Neural progenitor cell (in vitro differentiated cells): ENCODE data around the gene TPSD1. TPM values are rescaled to one million over a fixed set of nuclear protein-coding genes. Genes with fewer than 3 reads are reported as not detected.
A peak's percentile ranks its signal among the peaks of the same experiment; 100 is the strongest.
"Not testable (repeated sequence)": the region's sequence is repeated elsewhere in the genome, so short reads cannot be mapped to it uniquely, and the experiment has no call there.

Experiments
- DNase-seq: peaks from one replicate; pipeline ENCODE4 v3.0.0-alpha.2; 2016; ENCODE audit warnings: low spot score
- H2AFZ ChIP-seq: fragments of 200-600 bp; sonication (generic); replicated peaks from 2 replicates; pipeline ENCODE4 v1.6.1; 2016; ENCODE audit warnings: antibody characterized with exemption
- H3F3A ChIP-seq: fragments of 200-600 bp; sonication (generic); 2 replicates; pipeline ENCODE4 v1.6.1; 2016; ENCODE audit warnings: antibody characterized with exemption, low read depth
- H3K27ac ChIP-seq: fragments of 200-600 bp; sonication (generic); 2 replicates; pipeline ENCODE4 v1.5.1; 2016; ENCODE audit warnings: mild to moderate bottlenecking
- H3K27me3 ChIP-seq: fragments of 200-600 bp; sonication (generic); 2 replicates; pipeline ENCODE4 v1.6.1; 2016; ENCODE audit warnings: mild to moderate bottlenecking, moderate library complexity
- H3K36me3 ChIP-seq: fragments of 200-600 bp; sonication (generic); 2 replicates; pipeline ENCODE4 v1.5.1; 2016
- H3K4me1 ChIP-seq: fragments of 200-600 bp; sonication (generic); 2 replicates; pipeline ENCODE4 v1.6.1; 2016; ENCODE audit warnings: mixed run types
- H3K4me2 ChIP-seq: fragments of 200-600 bp; sonication (generic); 2 replicates; pipeline ENCODE4 v1.6.1; 2016
- H3K4me3 ChIP-seq: fragments of 200-600 bp; sonication (generic); 2 replicates; pipeline ENCODE4 v1.5.1; 2016
- H3K79me2 ChIP-seq: fragments of 200-600 bp; sonication (generic); 2 replicates; pipeline ENCODE4 v1.6.1; 2016; ENCODE audit warnings: low read depth
- H3K9ac ChIP-seq: fragments of 200-600 bp; sonication (generic); 2 replicates; pipeline ENCODE4 v1.6.1; 2016
- H3K9me3 ChIP-seq: fragments of 200-600 bp; sonication (generic); 2 replicates; pipeline ENCODE4 v1.5.1; 2016; ENCODE audit warnings: low read depth
- H4K20me1 ChIP-seq: fragments of 200-600 bp; sonication (generic); 2 replicates; pipeline ENCODE4 v1.6.1; 2016; ENCODE audit warnings: low read depth
- H3K27ac Mint-ChIP-seq: 3 replicates; pipeline ENCODE4 v1.8.0; 2021; ENCODE audit warnings: mixed read lengths
- H3K27me3 Mint-ChIP-seq: 2 replicates; pipeline ENCODE4 v1.8.0; 2022; ENCODE audit warnings: low read depth, mild to moderate bottlenecking, inconsistent platforms, moderate library complexity, mixed read lengths; ENCODE audit not compliant: insufficient read depth
- H3K36me3 Mint-ChIP-seq: 3 replicates; pipeline ENCODE4 v1.8.0; 2021; ENCODE audit warnings: mixed read lengths
- H3K4me1 Mint-ChIP-seq: 3 replicates; pipeline ENCODE4 v1.8.0; 2021; ENCODE audit warnings: mixed read lengths
- H3K4me3 Mint-ChIP-seq: 3 replicates; pipeline ENCODE4 v1.8.0; 2021; ENCODE audit warnings: mild to moderate bottlenecking, moderate library complexity, mixed read lengths
- H3K9me3 Mint-ChIP-seq: 3 replicates; pipeline ENCODE4 v1.8.0; 2020; ENCODE audit warnings: mixed read lengths
- CTCF ChIP-seq: fragments of 200-600 bp; sonication (generic); IDR thresholded peaks from 2 replicates; pipeline ENCODE4 v1.5.1; 2017; ENCODE audit warnings: antibody characterized with exemption, mild to moderate bottlenecking
- EZH2 ChIP-seq: fragments of 200-600 bp; sonication (generic); IDR thresholded peaks from 2 replicates; pipeline ENCODE4 v1.6.1; 2017; ENCODE audit warnings: antibody characterized with exemption, mild to moderate bottlenecking, moderate library complexity
- EZH2phosphoT487 ChIP-seq: fragments of 200-600 bp; sonication (generic); IDR thresholded peaks from 2 replicates; pipeline ENCODE4 v1.6.1; 2017; ENCODE audit warnings: antibody characterized with exemption
- total RNA-seq: library from RNA; depleted of rRNA; stranded (reverse); fragments of >200 nt; gene quantifications from 2 replicates; pipeline ENCODE4 v1.2.3, GENCODE V29; 2015; ENCODE audit warnings: low replicate concordance

TPSD1 gene
- total RNA-seq, 1 donor from 2014 or later: not detected

- H3F3A ChIP-seq, H3K4me3 ChIP-seq, H3K36me3 Mint-ChIP-seq, H3K4me1 ChIP-seq, H3K27ac ChIP-seq, H3K9ac ChIP-seq, H3K9me3 Mint-ChIP-seq, H3K4me1 Mint-ChIP-seq, H3K27me3 Mint-ChIP-seq, H3K79me2 ChIP-seq, DNase-seq, H3K9me3 ChIP-seq, H3K4me2 ChIP-seq, H3K4me3 Mint-ChIP-seq, H4K20me1 ChIP-seq, H3K36me3 ChIP-seq, H3K27ac Mint-ChIP-seq, H2AFZ ChIP-seq: not testable (repeated sequence)
- peaks cover 11% of the 10 kb centered on the region for H3K27me3 ChIP-seq
Observed at GRCh38 chr16:1241081-1241480, 14.8 kb upstream of the TPSD1 start.

DNA sequence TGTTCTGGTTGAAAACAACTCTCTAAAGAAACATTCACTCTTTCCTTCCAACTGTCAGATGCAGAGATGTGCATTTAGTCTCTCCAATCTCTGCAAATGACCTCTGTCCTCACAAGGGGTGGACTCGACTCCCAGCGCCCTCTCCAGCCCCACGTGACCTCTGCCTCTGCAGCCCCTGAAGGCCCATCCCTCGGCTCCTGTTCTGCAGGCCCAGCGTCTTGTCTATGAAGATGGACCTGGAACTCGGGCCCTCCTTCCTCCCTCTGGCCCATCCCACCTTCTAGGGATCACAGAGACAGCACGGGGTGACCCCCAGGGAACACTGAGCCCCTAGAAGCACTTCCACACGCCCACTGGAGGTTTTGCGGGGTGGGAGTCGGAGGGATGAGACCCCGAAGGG lies 12.5 kb upstream of the TPSD1 start:
- H3K27me3 Mint-ChIP-seq, H3K36me3 Mint-ChIP-seq: not testable (repeated sequence)
- H3K27me3 ChIP-seq: peaks cover 33% of the 10 kb centered on the region

DNA sequence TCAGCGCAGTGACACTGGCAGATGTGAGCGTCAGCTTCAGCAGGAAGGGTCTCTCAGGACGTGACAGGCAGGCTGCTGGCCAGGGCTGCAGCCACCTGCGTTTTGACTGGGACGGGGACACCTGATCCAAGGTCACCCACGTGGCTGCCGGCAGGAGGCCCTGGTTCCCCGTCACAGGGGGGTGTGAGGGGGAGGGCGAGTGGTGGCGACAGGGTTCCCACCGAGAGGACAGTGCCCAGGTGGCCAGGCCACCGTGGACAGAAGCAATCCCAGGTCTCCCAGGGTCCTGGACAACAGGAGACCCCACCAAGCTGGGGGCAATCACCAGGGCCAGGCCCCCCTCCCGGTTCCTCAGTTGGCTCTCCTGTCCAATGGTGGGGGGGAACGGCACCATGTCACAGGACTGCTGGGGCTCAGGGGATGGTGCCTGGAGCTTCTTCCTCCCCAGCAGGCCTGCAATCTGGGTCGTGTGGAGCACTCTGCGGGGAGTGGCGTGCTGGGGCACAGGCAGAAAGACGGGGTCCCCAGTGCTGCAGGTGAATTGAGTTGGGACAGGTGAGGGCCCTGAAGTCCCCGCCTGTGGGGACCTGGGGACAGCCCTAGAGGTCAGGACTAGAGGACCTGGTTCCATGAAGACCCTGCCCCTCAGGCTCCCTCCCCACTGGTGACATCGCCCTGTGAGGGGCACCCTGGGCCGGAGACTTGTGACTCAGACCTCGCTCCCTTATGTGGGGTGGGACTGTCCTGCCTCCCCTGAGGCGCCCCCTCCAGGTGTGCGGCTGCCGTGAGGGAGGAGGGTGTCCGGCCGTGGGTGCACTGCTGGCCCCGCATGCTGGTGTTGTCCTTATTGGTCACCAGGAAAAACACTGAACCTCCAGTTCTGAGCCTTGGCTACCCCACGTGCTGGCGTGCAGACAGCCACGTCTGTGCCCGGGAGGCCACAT lies 11.7 kb upstream of the TPSD1 start:
- H4K20me1 ChIP-seq, H3K9me3 Mint-ChIP-seq, H3K27ac Mint-ChIP-seq, H2AFZ ChIP-seq, H3K9ac ChIP-seq, H3K9me3 ChIP-seq, H3K4me2 ChIP-seq, H3K4me3 Mint-ChIP-seq, H3K4me1 Mint-ChIP-seq, H3K4me1 ChIP-seq, H3K79me2 ChIP-seq, H3K27ac ChIP-seq, H3K36me3 Mint-ChIP-seq, H3F3A ChIP-seq, H3K36me3 ChIP-seq, H3K4me3 ChIP-seq, H3K27me3 Mint-ChIP-seq, DNase-seq: not testable (repeated sequence)
- peaks cover 33% of the 10 kb centered on the region for H3K27me3 ChIP-seq

More for the DNA sequence above, 12.5 kb upstream of the TPSD1 start:
- H3K36me3 ChIP-seq, H3F3A ChIP-seq, H3K4me2 ChIP-seq, H3K9me3 ChIP-seq, H3K9ac ChIP-seq, H4K20me1 ChIP-seq, DNase-seq, H3K4me1 Mint-ChIP-seq, H2AFZ ChIP-seq, H3K4me1 ChIP-seq, H3K27ac ChIP-seq, H3K4me3 ChIP-seq, H3K27ac Mint-ChIP-seq, H3K4me3 Mint-ChIP-seq, H3K9me3 Mint-ChIP-seq, H3K79me2 ChIP-seq: not testable (repeated sequence)

DNA sequence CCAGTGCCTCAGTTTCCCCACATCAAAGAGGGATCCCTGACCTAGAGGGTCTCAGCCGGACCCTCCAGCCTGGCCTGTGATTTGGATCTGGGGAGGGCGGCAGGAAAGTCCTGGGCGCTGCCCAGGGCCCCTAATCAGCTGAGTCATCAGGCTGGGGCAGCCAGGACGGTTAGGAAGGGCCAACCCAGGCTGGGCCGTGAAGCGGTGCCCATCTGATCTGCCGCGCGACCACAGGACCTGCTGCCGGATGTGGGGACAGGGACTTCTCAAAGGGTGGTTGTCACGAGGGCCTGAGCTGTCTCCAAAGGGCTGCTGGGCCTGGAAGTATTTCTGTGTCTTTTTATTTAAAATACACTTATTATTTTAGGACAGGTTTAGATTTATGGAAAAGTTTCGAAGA lies 11.0 kb upstream of the TPSD1 start:
- peaks cover 33% of the 10 kb centered on the region for H3K27me3 ChIP-seq

GRCh38 chr16:1245452-1246020 lies 10.3 kb upstream of the TPSD1 start:
- Histone ChIP-seq H2AFZ (no peak overlapping the region), H3K79me2 (no peaks in the 10 kb centered on the region), H3F3A (no peaks in the 10 kb centered on the region), H3K27ac (no peak overlapping the region), H3K4me1 (no peaks in the 10 kb centered on the region), H3K27me3 (peaks cover 37% of the 10 kb centered on the region), H3K36me3 (no peaks in the 10 kb centered on the region), H3K9me3 (no peaks in the 10 kb centered on the region), H3K4me2 (no peak overlapping the region), H3K9ac (no peak overlapping the region), H3K4me3 (no peak overlapping the region), H4K20me1 (no peaks in the 10 kb centered on the region)
- Mint-ChIP-seq H3K4me3 (no peak overlapping the region), H3K9me3 (peaks cover 3% of the 10 kb centered on the region), H3K4me1 (peaks cover 5% of the 10 kb centered on the region), H3K36me3 (no peaks in the 10 kb centered on the region), H3K27me3 (peaks cover 8% of the 10 kb centered on the region), H3K27ac (no peak overlapping the region)
- DNase-seq: no peak
- TF ChIP-seq CTCF: no peak
- no peak for TF ChIP-seq EZH2phosphoT487
- no peak for TF ChIP-seq EZH2

More for the DNA sequence above, 11.0 kb upstream of the TPSD1 start:
- H3K36me3 Mint-ChIP-seq: no peaks in the 10 kb centered on the region
- Histone ChIP-seq H2AFZ (no peak overlapping the region), H4K20me1 (no peaks in the 10 kb centered on the region), H3K36me3 (no peaks in the 10 kb centered on the region), H3K9ac (no peak overlapping the region), H3K79me2 (no peaks in the 10 kb centered on the region), H3K4me2 (no peak overlapping the region), H3K4me3 (no peak overlapping the region), H3K27ac (no peak overlapping the region), H3K9me3 (no peaks in the 10 kb centered on the region), H3F3A (no peaks in the 10 kb centered on the region), H3K4me1 (no peaks in the 10 kb centered on the region)
- H3K27me3 Mint-ChIP-seq: peaks cover 8% of the 10 kb centered on the region
- peaks cover 3% of the 10 kb centered on the region for H3K9me3 Mint-ChIP-seq
- peaks cover 5% of the 10 kb centered on the region for H3K4me1 Mint-ChIP-seq
- DNase-seq: no peak
- no peak overlapping the region for H3K4me3 Mint-ChIP-seq
- TF ChIP-seq EZH2: no peak
- H3K27ac Mint-ChIP-seq: no peak overlapping the region

GRCh38 chr16:1247903-1248537 lies 7.8 kb upstream of the TPSD1 start:
- Mint-ChIP-seq H3K27ac (peak overlapping the region; percentile 78), H3K4me3 (peak overlapping the region; percentile 54)
- not testable (repeated sequence) for H3K9ac ChIP-seq, H3K27me3 Mint-ChIP-seq, H3K9me3 Mint-ChIP-seq, H4K20me1 ChIP-seq, H3K9me3 ChIP-seq, DNase-seq, H3K79me2 ChIP-seq, H3K4me3 ChIP-seq, H3K27ac ChIP-seq, H3K4me1 ChIP-seq, H3K4me1 Mint-ChIP-seq, H3K36me3 ChIP-seq, H2AFZ ChIP-seq, H3K36me3 Mint-ChIP-seq, H3F3A ChIP-seq, H3K4me2 ChIP-seq
- peaks cover 44% of the 10 kb centered on the region for H3K27me3 ChIP-seq
